ENCODE results near the gene ADD1.

ADD1 gene

GRCh38 chr4:2822461-2823300 lies 21.0 kb upstream of the ADD1 start:
- no peak for DNase-seq

DNA sequence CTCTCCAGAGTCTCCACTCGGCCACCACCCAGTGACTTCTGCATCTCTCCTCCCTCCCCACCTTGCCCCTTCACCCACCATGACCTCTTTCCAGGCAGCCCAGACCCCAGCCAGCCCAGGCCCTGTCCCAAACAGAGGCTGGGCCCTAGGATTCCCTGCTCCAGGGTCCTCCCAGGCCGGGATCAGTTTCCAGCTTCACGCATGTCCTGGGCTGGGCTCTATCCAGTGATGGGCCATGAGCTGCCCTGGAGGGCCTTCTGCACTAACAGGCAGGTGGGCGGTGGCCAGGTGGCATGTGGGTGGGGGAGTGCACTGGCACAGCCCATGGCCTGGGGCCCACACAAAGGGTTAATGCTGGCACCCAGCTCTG lies 20.4 kb upstream of the ADD1 start:
- DNase-seq, result no peak

- no peak for DNase-seq
Measured at GRCh38 chr4:2823671-2824328, 19.8 kb upstream of the ADD1 start.

GRCh38 chr4:2824329-2824835 lies 19.3 kb upstream of the ADD1 start:
- DNase-seq, result no peak

DNA sequence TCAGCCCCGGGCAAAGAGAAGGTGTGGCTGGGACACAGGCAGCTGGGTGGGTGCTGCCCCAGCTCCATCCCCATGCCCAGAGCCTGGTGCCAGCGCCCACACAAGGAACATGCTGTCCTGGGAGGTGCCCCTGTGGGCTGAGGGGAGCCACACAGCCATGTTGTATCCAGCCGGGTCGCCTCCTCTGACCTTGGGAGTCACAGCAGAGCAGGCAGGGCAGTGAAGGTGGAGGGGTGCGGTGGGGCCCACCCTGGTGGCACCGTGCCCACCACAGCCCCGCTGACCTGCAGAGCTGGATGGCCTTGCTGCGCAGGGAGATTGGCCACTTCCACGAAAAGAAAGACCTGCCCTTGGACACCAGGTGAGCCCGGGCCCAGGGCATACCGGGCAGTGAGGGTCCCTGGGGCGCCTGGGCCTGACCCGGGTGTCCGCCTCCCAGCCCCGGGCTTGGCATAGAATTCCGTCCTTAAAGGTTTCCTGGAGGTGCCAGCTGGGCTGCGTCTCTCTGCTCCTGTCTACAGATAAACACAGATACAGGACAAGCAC lies 18.7 kb upstream of the ADD1 start:
- DNase-seq, result no peak

GRCh38 chr4:2825740-2826139 lies 17.9 kb upstream of the ADD1 start:
- no peak for DNase-seq

GRCh38 chr4:2827071-2827873 lies 16.4 kb upstream of the ADD1 start:
- DNase-seq, result no peak

DNA sequence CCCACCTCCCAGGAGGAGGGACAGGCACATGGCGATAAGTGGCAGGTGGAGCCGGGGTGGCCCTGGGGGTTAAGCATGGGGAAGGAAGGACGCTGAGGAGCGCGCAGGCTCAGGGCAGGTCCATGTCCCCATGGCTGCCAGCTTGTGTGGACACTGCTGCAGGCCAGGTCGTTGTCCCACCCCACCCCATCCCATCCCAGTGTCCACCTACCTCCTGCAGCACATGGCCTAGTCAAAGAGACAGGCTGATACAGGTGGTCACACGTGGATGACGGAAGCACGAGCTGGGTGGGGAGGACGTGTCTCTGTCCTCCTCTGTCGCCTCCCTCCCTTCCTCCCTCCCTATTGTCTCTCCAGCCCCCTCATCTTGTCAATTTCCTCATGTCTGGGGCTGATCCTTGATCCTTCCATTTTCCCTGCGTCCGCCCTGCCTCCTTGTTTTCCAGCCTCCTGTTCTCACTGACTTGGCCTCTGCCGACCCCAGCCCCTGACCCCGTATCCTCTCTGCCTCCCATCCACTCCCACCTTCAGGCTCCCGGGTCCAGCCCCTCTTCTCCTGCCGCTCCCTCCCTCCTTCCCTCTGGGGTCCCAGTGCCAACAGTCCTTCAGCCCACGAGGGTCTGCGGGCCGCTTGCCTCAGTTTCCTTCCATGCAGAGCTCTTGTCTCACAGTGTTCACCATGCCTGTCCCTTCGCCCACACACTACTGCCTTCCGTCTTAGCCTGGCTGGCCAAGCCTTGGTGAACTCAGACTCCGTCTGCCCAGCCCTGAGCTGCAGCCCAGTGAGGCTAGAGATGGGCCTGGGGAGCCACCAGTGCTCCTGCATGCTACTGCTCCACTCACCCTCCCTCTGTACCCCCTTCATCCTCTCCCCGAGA lies 15.5 kb upstream of the ADD1 start:
- DNase-seq, result no peak

DNA sequence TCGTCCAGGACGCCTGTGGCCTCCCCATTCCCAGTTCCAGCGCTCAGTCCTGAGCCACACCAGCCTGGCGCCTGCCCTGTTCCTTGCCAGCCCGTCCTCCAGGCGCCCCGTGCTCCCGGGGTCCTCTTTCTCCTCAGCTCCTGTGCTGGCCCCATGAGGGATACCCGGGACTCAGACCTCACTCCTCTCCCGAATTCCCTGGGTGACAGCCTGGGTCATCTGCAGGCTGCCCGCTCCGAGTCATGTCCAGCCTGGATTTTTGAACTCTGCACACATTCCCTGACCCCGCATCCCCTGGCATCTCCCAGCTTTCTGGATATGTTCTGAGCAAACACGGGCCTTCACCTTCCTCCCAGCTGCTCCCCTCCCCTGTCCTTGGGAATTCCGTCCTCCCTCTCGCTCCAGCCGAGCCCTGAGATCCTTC lies 14.9 kb upstream of the ADD1 start:
- DNase-seq, result no peak

DNA sequence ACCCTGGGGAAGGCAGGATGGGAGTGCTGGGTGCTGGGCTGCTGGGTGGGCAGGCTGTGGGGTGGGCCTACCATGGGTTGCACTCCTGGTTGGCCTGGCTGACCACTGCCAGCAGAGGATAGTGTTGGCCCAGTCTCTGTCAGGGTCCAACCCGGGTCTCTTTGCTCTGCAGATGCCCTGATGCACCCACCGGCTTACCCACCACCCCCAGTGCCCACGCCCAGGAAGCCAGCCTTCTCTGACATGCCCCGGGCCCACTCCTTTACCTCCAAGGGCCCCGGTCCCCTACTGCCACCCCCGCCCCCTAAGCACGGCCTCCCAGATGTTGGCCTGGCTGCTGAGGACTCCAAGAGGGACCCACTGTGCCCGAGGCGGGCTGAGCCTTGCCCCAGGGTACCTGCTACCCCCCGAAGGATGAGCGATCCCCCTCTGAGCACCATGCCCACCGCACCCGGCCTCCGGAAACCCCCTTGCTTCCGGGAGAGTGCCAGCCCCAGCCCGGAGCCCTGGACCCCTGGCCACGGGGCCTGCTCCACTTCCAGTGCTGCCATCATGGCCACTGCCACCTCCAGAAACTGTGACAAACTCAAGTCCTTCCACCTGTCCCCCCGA lies 14.2 kb upstream of the ADD1 start:
- DNase-seq, result peak in 1 of 2 donors; percentile 7

DNA sequence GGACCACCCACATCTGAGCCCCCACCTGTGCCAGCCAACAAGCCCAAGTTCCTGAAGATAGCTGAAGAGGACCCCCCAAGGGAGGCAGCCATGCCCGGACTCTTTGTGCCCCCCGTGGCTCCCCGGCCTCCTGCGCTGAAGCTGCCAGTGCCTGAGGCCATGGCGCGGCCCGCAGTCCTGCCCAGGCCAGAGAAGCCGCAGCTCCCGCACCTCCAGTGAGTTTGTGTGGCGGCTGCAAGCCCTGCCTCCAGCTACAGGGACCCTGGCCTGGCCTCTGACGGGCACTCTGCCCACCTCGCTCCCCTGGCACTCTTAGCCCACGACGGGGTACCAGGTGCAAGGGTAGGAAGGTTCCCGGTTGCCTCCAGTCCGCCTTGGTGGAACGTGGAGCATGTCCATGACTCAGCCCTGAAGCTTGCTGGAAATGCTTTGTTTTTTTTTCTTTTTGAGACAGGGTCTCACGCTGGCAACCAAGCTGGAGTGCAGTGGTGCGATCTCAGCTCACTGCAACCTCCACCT lies 13.7 kb upstream of the ADD1 start:
- no peak for DNase-seq

DNA sequence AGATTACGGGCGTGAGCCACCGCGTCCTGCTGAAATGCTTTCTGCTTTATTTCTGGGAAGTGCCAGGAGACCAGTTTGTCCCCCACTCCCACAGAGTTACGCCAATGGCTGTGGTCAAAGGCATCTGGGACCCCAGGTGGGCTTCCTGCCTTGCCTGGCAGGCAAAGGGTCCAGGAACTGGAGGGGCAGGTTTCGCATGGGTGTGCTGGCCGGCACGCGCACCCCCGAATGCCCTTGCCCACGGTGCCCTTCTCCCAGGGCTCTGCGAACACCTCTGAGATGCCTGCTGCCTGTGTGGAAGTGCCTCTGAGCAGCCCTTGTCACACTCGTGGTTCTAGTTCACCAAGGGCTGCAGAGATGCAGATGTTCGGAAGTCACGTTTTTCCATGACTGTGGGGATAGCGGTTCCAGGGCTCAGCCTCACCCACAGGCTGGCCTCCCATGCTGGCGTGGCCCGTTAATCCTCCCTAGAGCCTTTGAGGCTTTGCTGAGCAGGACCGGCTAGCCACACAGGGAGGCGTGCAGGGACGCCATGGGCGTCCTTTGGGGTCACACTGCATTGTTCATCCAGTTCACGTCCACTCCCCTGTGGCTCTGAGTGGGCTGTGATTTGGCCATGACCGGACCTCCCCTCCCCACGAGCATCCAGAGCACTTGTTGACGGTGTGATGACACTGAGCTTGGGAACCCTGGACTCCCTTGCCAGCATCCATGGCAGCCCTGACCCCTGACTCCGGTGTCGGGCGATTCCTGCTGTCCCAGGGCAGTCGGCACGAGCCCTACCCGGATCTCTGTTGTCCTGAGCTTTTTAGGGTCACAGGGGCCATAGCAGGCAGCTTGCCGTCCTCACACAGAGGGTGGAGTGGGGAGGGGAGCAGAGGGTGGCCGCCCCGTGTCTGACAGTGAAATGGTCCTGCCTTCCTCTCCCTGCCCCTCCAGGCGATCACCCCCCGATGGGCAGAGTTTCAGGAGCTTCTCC lies 12.7 kb upstream of the ADD1 start:
- DNase-seq, result peak in 1 of 2 donors; percentile 10

GRCh38 chr4:2831611-2832308 lies 11.9 kb upstream of the ADD1 start:
- DNase-seq, result peak in 1 of 2 donors; percentile 7

DNA sequence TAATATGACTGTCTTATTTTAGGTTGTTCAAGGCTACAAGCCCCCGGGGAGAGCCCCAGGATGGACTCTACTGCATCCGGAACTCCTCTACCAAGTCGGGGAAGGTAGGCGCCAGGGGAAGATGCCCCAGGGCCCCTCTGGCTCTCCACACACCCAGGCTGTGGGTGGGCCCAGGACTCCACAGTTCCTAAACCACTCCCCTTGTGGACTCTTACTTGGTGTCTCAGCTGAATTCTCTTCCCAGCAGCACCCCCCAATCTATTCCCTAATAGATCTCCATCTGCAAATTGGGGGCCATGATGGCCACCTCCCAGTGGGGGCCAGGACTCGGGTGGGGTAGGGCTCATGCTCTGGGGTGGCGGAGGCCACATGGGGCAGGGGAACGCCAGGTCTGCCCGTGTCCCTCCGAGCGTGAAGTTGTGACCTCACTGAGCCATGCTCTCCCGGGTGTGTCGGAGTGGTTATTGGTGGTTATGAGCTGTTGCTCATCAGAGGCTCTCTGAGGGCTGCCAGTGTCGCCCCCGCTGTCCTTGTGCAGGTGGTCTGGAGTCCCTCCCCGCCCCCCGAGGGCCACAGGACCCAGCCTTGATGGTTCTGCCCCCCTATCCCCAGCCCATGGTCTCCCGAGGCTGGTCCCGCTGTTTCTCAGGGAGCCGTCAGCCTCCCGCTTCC lies 11.2 kb upstream of the ADD1 start:
- DNase-seq, result peak in 1 of 2 donors; percentile 61

DNA sequence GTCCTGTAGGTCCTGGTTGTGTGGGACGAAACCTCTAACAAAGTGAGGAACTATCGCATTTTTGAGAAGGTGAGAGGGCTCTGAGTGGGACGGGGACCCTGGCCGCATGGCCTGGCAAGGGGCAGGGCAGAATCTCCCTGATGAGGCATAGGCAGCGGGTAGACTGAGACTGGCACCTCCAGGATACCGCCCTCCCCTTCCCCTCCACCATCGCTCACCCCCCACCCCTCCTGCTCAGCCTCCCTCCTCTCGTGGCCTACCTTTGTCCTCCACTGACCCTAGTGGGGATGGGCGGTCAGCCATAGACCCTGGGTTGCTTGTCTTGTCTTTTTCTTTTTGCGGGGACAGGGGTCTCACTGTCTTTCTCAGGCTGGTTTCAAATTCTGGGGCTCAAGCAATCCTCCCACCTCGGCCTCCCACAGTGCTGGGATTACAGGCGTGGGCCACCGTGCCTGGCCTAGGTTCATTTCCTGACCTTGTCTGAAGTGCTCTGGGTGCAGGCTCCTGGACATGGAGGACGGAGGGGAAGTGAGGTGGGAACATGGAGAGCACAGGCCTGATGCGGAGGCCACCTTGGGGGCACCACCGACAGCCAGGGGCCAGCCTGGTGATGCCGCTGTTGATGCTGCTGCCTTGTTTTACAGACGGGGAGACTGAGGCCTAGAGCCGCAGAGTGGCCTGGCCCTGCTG lies 10.5 kb upstream of the ADD1 start:
- no peak for DNase-seq

DNA sequence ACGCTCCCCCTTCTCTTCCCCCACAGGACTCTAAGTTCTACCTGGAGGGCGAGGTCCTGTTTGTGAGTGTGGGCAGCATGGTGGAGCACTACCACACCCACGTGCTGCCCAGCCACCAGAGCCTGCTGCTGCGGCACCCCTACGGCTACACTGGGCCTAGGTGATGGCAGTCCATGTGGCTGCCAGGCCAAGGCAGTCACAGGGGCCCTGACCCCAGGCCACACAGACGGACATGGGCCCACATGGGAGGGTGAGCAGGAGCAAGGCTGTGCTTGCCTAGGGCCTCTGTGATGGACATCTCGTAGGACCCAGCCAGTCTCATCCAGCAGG lies 10.0 kb upstream of the ADD1 start:
- peak in 1 of 2 donors; percentile 2 for DNase-seq

- peak in 1 of 2 donors; percentile 11 for DNase-seq
Measured at GRCh38 chr4:2834001-2834921, 9.4 kb upstream of the ADD1 start.
